KMS-11 (cell line): ENCODE results near the gene ARID1A.

Experiments used
- H2AFZ ChIP-seq: fragments of 200-600 bp; sonication (generic); 2 replicates; pipeline ENCODE4 v1.6.1; 2016; ENCODE audit warnings: antibody characterized with exemption, mixed run types, low read depth
- H3K27ac ChIP-seq: fragments of 200-600 bp; sonication (generic); 2 replicates; pipeline ENCODE4 v1.6.1; 2016; ENCODE audit warnings: mild to moderate bottlenecking, mixed run types
- H3K27me3 ChIP-seq: fragments of 200-600 bp; sonication (generic); 2 replicates; pipeline ENCODE4 v1.6.1; 2017; ENCODE audit warnings: mild to moderate bottlenecking, low read depth, mixed run types, moderate library complexity; ENCODE audit not compliant: insufficient read depth
- H3K36me3 ChIP-seq: fragments of 200-600 bp; sonication (generic); 2 replicates; pipeline ENCODE4 v1.6.1; 2017; ENCODE audit warnings: mild to moderate bottlenecking, mixed run types; ENCODE audit not compliant: insufficient read depth
- H3K4me1 ChIP-seq: fragments of 200-600 bp; sonication (generic); 2 replicates; pipeline ENCODE4 v1.6.1; 2016; ENCODE audit warnings: mild to moderate bottlenecking, low read depth, mixed run types; ENCODE audit not compliant: poor library complexity, severe bottlenecking
- H3K4me2 ChIP-seq: fragments of 200-600 bp; sonication (generic); 2 replicates; pipeline ENCODE4 v1.7.0; 2016; ENCODE audit warnings: mild to moderate bottlenecking, mixed run types
- H3K4me3 ChIP-seq: fragments of 200-600 bp; sonication (generic); IDR thresholded peaks from 2 replicates; pipeline ENCODE4 v1.6.1; 2017; ENCODE audit warnings: low read depth, low read length, mixed read lengths; ENCODE audit not compliant: insufficient read depth
- H3K79me2 ChIP-seq: fragments of 200-600 bp; sonication (generic); 2 replicates; pipeline ENCODE4 v1.6.1; 2016; ENCODE audit warnings: low read depth, mixed run types; ENCODE audit not compliant: insufficient read depth
- H3K9ac ChIP-seq: fragments of 200-600 bp; sonication (generic); 2 replicates; pipeline ENCODE4 v1.6.1; 2016; ENCODE audit warnings: mild to moderate bottlenecking, mixed run types
- H4K20me1 ChIP-seq: fragments of 200-600 bp; sonication (generic); 2 replicates; pipeline ENCODE4 v1.6.1; 2016; ENCODE audit warnings: mild to moderate bottlenecking, mixed run types; ENCODE audit not compliant: insufficient read depth
- TF ChIP-seq, protein P1 (sequence below): fragments of 200-600 bp; sonication (generic); conservative IDR thresholded peaks from 2 replicates; pipeline ENCODE4 v1.6.1; 2017; ENCODE audit warnings: low read depth, mild to moderate bottlenecking, antibody characterized with exemption, low read length, moderate library complexity, mixed read lengths

The ARID1A gene

DNA sequence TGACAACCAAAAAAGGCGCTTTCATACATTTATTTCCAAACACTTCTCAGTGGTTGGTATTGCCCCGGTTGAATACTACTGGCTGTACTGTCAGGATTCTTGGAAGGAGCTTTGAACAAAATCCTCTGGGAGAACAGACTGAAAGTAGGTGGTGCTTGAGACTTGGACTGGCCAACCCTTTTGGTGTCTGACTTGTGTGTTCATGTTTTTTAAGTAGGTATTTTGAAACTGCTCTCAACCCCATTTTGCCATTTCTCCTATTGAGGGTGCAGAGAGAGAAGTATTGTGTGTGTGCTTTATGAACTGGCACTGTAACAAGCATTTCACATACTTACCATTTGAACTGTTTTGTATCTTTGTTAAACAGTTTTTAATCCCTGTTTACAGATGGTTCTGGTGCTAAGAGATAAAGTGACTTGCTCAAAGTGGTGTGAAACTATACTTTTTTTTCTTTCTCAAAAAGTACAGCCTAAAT lies 21.2 kb downstream of the ARID1A start:
- Histone ChIP-seq H3K36me3 (peaks cover 4% of the 10 kb centered on the region; the same call in 1 of the 2 replicates), H3K4me3 (no peak overlapping the region), H2AFZ (no peak overlapping the region), H3K79me2 (peaks cover 100% of the 10 kb centered on the region), H3K9ac (no peak overlapping the region), H4K20me1 (peaks cover 66% of the 10 kb centered on the region), H3K4me1 (peaks cover 100% of the 10 kb centered on the region), H3K4me2 (peak overlapping the region; percentile 22; the same call in 1 of the 2 replicates), H3K27me3 (no peaks in the 10 kb centered on the region), H3K27ac (peak overlapping the region; percentile 10; the same call in 1 of the 2 replicates)
- TF ChIP-seq, protein P1, sequence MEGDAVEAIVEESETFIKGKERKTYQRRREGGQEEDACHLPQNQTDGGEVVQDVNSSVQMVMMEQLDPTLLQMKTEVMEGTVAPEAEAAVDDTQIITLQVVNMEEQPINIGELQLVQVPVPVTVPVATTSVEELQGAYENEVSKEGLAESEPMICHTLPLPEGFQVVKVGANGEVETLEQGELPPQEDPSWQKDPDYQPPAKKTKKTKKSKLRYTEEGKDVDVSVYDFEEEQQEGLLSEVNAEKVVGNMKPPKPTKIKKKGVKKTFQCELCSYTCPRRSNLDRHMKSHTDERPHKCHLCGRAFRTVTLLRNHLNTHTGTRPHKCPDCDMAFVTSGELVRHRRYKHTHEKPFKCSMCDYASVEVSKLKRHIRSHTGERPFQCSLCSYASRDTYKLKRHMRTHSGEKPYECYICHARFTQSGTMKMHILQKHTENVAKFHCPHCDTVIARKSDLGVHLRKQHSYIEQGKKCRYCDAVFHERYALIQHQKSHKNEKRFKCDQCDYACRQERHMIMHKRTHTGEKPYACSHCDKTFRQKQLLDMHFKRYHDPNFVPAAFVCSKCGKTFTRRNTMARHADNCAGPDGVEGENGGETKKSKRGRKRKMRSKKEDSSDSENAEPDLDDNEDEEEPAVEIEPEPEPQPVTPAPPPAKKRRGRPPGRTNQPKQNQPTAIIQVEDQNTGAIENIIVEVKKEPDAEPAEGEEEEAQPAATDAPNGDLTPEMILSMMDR = no peak

DNA sequence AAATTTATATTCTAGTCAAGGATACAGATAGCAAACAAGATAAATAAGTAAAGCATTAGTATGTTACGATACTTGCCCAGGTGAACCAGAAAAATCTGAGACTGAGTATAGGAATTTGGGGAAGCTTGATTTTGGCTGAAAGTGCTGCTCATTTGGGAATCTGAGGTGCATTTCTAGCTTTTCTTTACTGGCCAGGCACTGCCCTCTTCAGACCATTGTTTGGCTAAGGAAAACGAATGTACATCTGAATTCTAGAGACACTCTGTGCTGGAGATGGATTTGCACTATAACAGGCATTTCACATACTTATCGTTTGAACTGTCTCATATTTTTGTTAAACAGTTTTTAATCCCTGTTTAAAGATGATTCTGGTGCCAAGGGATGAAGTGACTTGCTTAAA lies 23.4 kb downstream of the ARID1A start:
- peak overlapping the region; percentile 4; the same call in 1 of the 2 replicates for H3K4me2 ChIP-seq
- no peaks in the 10 kb centered on the region for H3K27me3 ChIP-seq
- peaks cover 100% of the 10 kb centered on the region for H3K79me2 ChIP-seq
- H3K9ac ChIP-seq = no peak overlapping the region
- TF ChIP-seq, protein P1 = no peak
- no peak overlapping the region for H2AFZ ChIP-seq
- H3K4me1 ChIP-seq = peaks cover 100% of the 10 kb centered on the region
- 0 out of 2 replicates have a peak, but pooled peaks cover 4% of the 10 kb centered on the region for H3K36me3 ChIP-seq
- no peak overlapping the region for H3K4me3 ChIP-seq
- no peak overlapping the region for H3K27ac ChIP-seq
- peaks cover 72% of the 10 kb centered on the region for H4K20me1 ChIP-seq

DNA sequence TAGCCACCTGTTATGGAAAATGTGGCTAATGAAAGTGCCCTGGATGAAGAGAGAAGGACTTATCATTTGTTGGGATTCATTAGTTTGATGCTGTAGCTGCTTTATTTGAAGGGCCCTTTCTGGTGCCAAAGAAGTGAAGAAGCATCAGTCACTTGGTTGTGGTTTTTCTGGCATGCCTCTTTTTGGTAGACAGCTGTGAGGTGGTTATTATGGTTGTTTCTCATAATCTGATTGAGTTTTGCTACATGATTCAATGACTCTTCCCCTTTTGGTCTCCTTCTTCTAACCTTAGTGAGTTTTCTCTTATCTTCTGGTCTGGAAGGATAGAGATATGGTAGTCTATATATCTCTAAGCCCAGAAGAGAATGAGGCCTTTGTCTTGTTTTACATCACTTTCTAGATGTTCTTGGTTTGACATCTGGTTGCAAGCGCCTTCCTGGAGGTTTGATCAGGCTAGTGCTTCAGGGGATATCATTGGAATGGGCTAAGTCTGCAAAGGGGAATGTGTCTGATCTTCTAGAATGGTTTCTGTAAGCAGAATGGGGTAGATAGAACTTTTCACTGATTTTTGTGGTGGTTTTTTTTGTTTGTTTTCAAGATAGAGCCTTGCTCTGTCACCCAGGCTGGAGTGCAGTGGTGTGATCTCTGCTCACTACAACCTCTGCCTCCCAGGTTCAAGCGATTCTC lies 26.0 kb downstream of the ARID1A start:
- TF ChIP-seq, protein P1 = no peak
- Histone ChIP-seq H3K27ac (no peak overlapping the region; the same call in 1 of the 2 replicates), H3K4me1 (peaks cover 99% of the 10 kb centered on the region), H3K36me3 (0 out of 2 replicates have a peak, but pooled peaks cover 4% of the 10 kb centered on the region), H3K4me3 (no peak overlapping the region), H2AFZ (no peak overlapping the region), H3K9ac (no peak overlapping the region), H3K79me2 (peaks cover 100% of the 10 kb centered on the region), H3K27me3 (no peaks in the 10 kb centered on the region), H4K20me1 (peaks cover 82% of the 10 kb centered on the region), H3K4me2 (peak overlapping the region; percentile 18; the same call in 1 of the 2 replicates)

DNA sequence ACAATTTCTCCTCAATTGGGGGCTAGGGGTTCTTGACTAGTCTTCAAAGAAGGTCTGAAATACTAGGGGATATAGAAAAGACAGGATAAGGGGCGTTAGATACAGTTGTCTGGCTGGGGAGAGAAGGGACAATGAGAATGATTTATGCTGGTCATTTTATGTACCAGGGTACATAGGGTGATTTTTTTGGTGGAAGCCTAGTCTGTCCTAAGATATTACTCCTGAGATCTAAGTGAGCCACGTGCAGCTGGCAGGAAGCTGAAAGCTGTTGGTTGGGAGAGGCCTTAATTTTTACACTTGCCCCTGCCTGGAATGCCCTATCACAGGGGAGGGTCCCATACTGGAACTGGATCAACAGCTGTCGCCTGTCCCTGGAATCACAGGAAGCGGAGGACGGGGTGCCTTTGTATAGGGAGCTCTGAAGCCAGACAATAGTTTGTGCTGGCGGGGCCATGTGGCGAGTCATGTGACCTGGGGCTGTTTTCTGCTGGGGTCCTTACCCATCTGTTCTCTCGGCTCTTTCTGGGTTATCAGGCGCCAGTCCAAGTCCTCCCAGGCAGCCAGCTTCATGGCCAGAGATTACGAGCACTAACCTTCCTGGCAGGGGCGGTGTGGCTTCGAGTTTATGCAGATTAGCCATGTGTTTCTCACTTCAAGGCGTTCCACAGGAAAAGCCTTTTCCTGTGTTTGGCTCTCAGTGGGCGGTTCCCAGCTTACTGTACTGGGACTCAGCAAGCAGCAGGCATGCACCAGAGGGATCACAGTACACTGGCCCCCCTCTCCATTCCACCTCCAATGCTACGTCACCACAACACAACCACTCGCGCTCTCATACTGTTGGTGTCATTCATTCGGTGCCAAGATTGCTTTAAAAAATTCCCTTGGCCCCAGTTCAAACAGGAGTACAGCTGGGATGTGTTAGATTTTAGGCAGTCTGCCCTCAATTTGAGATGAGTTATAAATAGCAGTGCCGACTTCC lies 27.5 kb downstream of the ARID1A start:
- TF ChIP-seq, protein P1 = no peak
- no peak overlapping the region for H3K4me3 ChIP-seq
- H2AFZ ChIP-seq = no peak overlapping the region
- H4K20me1 ChIP-seq = peaks cover 81% of the 10 kb centered on the region
- H3K27ac ChIP-seq = no peak overlapping the region
- 0 out of 2 replicates have a peak, but pooled peaks cover 4% of the 10 kb centered on the region for H3K36me3 ChIP-seq
- H3K27me3 ChIP-seq = no peaks in the 10 kb centered on the region
- peaks cover 99% of the 10 kb centered on the region for H3K4me1 ChIP-seq
- no peak overlapping the region for H3K9ac ChIP-seq
- peak overlapping the region; percentile 33; the same call in 1 of the 2 replicates for H3K4me2 ChIP-seq
- peaks cover 100% of the 10 kb centered on the region for H3K79me2 ChIP-seq
